ENCODE data around the gene CYP3A5. TPM values are rescaled to one million over a fixed set of nuclear protein-coding genes. Genes with fewer than 3 reads are reported as not detected.
"Not testable (repeated sequence)": the region's sequence is repeated elsewhere in the genome, so short reads cannot be mapped to it uniquely, and the experiment has no call there.

CYP3A5 gene
- total RNA-seq, 1 donor from 2014 or later: 4.6 TPM

DNA sequence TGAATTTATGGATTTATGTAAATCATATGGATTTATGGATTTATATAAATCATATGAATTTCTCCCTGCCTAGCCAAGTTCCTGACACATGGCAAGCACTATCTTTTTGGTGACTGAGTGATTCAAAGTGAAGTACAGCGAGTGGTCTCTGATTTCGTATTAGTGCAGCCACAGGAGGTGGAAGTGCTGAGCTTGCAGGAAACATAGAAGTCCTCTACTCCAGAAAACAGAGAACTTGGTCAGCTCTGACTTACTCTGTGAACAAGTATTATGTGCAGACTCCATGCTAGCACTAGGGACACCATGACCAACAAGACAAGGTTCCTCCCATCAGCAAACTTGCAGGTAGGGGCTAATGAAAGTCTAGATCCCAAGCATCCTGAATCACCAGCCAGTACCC is 28.5 kb downstream of the CYP3A5 start:
- DNase-seq (ENCODE audit: low spot score): no peak
- no peak for ATAC-seq
- intact Hi-C loops (cut with DNase I): no loop called here

DNA sequence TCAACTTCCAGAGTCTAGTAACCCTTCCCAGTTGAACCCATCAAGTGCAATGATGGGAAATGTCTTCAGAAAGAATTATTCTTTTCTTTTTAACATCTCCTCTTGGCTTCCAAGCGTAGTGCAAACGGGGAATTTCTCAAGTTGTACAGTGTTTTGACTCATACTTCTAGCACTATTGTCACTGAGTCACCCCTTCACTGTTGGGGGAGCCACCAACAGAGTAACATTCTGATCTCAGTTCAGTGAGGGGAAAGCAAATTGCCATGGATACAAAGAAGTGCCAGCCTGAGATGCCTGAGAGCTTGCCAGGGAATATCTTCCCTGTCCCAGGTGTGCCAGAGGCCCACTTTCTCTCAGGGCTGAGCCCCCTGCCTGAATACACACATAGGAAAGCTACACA is 31.0 kb downstream of the CYP3A5 start:
- DNase-seq (ENCODE audit: low spot score) (no peak), ATAC-seq (no peak)
- intact Hi-C loops (cut with DNase I): no loop called here

DNA sequence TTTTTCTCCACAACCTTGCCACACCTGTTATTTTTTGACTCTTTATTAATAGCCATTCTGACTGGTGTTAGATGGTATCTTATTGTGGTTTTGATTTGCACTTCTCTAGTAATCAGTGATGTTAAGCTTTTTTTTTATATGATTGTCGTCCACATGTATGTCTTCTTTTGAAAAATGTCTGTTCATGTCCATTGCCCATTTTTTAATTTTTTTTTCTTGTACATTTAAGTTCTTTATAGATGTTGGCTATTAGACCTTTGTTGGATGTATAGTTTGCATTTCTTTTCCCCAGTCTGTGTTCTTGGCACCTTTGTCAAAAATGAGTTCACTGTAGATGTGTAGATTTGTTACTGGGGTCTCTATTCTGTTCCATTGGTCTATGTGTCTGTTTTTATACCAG is 34.2 kb downstream of the CYP3A5 start:
- intact Hi-C loops (cut with DNase I): no loop called here
- no peak for ATAC-seq
- DNase-seq (ENCODE audit: low spot score): no peak

DNA sequence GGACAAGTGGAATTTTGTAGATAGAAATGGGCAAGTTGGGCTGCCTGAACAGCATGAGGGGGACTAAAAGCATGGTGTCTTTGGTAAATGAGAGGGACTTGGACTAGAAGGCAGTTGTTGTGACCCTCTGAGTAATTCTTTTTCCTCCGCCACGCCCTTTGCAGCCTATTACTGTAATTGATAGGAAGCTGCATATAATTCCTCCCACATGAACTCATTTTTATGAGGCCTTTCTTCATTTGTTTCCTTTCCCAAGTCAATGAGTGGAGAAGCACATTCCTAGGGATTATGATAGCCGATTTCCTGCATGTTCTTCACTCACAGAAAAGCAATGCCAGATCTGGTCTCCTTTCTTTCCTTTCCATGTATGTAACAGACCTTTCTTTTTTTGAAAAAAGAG is 35.4 kb downstream of the CYP3A5 start:
- no peak for DNase-seq (ENCODE audit: low spot score)
- intact Hi-C loops (cut with DNase I): no loop called here
- ATAC-seq: no peak

DNA sequence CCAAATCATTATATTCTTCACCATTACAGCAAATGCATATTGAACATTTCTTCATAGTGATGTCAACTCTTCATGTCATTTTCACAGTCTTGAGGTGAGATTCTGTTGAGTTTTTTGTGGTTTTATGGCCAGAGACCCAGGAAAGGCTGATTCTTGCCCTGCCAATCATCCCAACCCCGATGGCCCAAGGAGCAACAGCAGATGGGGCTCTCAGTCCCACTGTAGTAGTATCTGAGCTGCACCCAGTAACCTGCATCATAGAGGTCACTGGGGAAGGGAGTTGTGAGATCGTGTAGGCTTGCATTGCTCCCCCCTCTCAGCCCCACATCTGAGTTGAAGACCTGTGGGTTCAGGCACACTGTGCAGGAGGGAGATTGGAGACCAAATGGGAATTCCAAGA is 36.3 kb downstream of the CYP3A5 start:
- ATAC-seq (no peak), DNase-seq (ENCODE audit: low spot score) (no peak)
- intact Hi-C loops (cut with DNase I): no loop called here

DNA sequence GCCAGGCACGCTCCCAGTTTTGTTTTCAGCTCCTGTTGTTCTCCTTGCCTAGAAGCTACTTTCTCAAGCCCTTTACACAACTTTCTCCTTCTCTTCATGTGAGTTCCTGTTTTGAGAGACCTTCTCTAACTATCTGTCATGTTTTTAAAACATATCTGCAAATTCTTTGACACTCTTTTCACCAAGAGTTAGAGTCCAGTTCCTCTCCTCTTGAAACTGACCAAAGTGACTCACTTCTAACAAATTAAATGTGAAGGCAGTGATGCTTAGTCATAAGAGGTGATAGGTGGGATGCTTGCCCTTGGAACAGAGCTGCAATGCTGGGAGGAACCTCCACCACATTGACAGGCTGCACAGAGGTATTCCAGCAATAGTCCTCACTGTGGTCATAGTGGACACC is 37.8 kb downstream of the CYP3A5 start:
- ATAC-seq: no peak
- intact Hi-C loops (cut with DNase I): no loop called here
- DNase-seq (ENCODE audit: low spot score): no peak

DNA sequence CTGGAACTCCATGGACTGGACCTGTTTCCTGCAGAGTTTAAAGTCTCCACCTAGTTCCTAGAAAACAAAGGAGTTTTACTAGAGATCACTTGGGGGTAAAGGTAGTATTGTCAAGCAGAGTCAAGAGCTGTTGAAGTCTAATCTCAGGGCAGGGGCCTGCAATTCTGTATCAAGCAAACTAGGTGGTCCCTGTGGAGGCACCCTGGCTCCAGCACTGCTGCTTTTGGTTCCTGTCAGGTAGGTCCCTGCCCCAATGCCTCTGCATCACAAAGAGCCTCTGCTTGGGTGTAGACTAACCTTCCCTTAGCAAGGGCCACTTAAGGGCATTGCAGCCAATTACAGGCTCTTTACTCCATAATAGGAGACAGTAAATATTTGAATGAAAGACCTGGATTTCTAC is 40.5 kb downstream of the CYP3A5 start:
- intact Hi-C loops (cut with DNase I): no loop called here
- ATAC-seq (no peak), DNase-seq (ENCODE audit: low spot score) (no peak)

DNA sequence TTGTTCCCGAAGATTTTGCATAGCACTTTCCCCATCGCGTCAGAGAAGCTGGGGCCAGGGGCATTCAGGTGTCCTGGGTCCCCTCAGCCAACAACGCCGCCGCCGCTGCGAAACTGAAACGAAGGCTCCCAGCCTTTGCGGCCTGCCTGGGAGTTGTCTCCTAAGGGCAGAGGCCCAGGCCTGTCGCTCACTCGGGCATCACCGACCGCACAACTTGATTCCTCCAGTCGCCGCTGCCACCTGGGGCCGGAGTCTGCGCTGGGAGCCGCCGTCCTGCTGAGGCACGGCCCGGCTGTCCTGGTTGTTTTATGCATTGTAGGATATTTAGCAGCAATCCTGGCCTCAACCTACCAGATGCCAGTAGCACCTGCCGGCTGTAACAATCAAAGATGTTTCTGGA is 41.1 kb downstream of the CYP3A5 start:
- no peak for ATAC-seq
- intact Hi-C loops (cut with DNase I): no loop called here
- no peak for DNase-seq (ENCODE audit: low spot score)

DNA sequence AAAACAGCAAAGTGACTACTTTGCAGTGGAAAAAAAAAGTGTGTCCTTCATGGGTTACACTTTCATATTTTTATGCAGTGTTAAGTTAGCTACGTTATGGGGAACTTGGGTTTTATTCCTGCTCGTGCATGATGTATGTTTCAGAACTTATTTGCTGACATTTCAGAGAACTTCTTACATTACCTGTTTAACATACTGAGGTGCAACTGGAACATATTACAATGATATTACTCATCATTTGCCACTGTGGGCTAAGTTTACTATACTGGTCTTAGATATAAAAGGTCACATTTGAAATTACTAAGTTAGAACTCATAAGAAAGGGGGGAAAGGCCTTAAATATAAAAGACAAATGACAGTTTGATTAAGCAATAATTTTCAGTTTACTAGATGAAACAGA is 42.4 kb downstream of the CYP3A5 start:
- DNase-seq (ENCODE audit: low spot score); intact Hi-C loops (cut with DNase I); ATAC-seq: not testable (repeated sequence)

DNA sequence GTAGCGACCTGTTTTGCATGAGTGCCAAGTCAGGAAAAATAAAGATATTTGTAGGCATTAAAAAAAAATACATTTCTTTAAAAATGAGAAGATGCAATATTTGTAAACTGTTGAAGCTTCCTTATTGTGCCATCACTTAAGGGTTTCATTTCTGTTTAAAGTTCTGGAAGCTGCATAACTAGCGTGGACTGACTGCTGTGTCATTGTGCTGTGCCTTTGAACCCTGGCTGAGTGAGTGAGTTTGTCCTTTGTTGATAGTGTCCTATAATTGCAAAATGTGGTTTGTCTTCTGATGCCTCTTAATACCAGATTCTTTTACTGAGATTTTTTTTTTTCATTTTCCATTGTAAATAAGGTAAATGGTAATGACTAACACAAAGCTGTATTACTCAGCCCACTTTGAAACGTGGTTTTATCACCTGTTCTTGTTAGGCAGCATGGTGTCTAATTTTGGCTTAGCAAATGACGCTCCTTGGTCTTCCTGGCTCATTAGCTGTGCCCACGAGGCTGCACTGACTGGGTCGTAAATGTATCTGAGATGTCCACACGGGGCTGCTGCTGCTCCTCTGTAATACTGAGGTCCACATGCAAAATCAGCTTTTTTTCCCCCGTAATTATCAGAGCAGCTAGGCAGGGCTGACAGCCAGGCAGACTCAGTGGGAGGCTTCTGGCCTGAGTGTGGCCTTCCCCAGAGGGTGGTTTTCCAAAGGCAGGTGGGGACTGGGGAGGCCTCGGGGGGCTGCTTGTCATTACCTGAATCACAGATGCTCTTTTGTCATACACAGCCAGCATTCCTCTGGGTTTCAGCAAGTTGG is 48.3 kb downstream of the CYP3A5 start:
- DNase-seq (ENCODE audit: low spot score) (no peak), ATAC-seq (peak; percentile 80)
- intact Hi-C loops (cut with DNase I): no loop called here

DNA sequence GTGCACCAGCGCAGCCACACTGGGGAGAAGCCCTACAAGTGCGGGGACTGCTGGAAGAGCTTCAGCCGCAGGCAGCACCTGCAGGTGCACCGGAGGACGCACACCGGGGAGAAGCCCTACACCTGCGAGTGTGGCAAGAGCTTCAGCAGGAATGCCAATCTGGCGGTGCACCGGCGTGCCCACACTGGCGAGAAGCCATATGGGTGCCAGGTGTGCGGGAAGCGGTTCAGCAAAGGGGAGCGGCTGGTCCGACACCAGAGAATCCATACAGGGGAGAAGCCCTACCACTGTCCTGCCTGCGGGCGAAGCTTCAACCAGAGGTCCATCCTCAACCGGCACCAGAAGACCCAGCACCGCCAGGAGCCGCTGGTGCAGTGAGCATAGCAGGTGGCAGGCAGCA is 50.2 kb downstream of the CYP3A5 start:
- DNase-seq (ENCODE audit: low spot score) (no peak), ATAC-seq (no peak)
- intact Hi-C loops (cut with DNase I): no loop called here

DNA sequence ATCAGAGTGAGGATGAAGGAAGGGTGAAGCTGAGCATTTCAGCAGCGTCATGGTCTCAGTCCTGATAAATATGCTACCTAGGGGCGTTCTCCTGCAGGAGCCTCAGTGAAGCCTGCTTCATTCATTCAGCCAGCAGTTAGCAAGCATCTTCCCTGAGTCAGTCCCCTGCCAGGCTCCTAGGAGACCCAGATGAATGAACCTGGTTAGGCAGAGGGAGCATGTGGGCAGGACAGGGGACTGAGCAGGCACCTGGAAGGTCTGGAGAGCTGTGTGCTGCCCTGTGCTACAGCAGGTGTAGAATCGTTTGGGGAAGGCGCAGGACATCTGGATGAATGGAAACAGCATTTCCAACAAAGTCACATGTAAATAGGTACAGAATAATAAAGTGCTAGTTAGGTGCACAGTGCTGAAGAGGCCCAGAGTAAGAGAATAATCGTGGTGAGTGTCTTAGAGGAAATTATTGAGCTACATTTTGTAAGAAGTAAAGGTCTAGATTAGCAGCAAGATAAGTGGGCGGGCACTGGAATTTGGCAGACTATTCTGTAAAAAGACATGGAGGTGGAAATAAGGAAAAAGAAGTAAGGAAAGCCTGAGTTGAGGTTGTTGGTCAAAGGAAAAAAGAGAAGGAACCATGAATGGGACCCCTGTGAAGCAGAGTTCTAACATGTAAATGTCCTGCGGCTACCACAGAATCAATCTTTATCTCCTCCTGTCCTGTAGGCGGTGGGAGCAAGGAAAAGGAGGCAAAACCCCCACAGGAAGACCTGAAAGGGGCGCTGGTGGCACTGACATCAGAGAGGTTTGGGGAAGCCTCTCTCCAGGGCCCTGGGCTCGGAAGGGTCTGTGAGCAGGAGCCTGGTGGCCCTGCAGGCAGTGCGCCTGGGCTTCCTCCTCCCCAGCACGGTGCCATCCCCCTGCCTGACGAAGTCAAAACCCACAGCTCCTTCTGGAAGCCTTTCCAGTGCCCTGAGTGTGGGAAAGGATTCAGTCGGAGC is 51.0 kb downstream of the CYP3A5 start:
- ATAC-seq: no peak
- intact Hi-C loops (cut with DNase I): no loop called here
- no peak for DNase-seq (ENCODE audit: low spot score)

DNA sequence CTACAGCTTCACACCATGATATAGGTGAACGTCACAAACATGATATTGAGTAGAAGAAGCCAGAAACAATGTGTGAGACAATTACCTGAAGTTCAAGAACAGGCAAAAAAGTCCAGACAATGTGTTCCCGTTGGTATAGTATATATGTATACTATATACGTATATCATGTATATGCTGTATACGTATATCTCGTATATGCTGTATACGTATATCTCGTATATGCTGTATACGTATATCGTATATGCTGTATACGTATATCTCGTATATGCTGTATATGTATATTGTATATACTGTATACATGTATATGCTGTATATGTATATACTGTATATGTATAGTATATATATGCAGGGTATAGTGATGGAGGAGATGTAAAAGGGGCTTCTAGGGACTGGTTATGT is 52.3 kb downstream of the CYP3A5 start:
- DNase-seq (ENCODE audit: low spot score) (no peak), ATAC-seq (no peak)
- intact Hi-C loops (cut with DNase I): no loop called here

DNA sequence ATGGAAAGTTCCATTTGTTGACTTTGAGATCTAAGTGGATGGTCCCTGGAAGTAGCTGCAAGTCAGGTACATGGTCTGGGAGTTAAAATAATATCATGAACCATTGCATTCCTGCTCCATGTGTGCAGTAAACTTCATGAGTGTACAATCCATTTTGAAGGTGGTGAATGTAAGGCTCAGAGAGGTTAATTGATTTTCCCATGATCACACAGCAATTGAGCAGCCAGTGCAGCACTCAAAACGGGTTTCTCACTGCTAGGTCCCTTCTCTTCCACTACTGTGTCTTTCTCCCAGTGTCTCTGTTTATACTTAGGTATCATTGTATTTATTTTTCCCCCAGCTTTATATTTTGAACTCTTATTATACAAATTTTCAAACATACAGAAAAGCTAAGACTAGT is 53.1 kb downstream of the CYP3A5 start:
- intact Hi-C loops (cut with DNase I): no loop called here
- DNase-seq (ENCODE audit: low spot score) (no peak), ATAC-seq (no peak)

DNA sequence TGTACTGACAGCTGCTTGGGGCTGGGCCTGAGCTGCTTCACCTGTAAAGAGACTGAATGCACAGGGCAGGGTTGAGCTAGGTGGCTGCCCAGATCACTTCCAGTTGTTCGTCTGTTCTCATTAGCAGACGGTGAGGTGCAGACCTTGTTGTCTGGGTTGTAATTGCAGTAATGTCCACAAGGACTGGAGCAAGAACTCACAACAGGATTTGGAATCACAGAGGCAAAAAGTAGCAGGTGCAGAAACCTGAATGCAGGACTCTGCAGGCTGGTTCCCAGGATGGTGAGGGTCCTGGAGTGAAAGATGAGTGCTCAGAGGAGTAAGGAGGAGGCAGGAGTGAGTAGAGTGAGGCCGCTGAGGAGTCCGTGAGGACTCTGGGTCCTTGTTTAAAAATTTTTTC is 53.8 kb downstream of the CYP3A5 start:
- DNase-seq (ENCODE audit: low spot score) (no peak), ATAC-seq (no peak)
- intact Hi-C loops (cut with DNase I): no loop called here

DNA sequence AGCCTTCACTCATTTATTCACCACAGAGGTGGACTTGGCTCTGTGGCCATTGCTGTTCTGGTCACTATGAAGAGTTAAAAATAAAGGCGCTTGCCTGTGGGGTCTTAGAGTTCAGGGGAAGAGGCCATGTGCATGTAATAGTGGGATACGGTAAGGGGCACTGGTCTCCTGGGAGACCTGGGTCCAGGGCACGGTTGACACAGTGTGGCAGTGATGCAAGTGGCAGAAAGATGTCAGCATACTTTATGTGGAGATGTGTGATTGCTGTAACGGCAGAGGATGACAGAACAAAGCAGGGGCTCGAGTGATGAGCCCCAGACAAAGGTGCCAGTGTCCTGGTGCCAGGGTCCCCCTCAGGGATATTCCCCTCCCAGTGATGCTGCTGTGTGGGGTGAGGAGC is 54.5 kb downstream of the CYP3A5 start:
- ATAC-seq (no peak), DNase-seq (ENCODE audit: low spot score) (no peak)
- intact Hi-C loops (cut with DNase I): no loop called here

DNA sequence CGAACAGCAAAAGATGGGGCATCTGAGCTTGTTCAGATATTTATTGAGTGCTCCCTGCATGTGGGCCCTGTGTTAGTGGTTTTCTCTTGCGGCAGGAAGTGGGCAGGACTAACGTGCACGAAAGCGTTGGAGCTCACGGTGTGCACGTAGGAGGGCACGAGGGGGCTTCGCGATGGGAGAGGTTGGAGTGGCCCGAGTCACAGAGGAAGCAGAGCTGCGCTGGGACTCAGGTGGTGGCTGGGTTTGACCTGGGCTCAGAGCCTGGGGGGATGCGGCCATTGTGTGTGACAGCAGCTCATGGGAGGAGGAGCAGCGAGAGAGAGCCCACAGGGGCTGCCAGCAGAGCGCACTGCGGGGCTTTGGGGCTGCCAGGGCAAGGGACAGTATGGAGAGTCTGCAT is 55.3 kb downstream of the CYP3A5 start:
- intact Hi-C loops (cut with DNase I): no loop called here
- ATAC-seq (peak; percentile 30), DNase-seq (ENCODE audit: low spot score) (no peak)

DNA sequence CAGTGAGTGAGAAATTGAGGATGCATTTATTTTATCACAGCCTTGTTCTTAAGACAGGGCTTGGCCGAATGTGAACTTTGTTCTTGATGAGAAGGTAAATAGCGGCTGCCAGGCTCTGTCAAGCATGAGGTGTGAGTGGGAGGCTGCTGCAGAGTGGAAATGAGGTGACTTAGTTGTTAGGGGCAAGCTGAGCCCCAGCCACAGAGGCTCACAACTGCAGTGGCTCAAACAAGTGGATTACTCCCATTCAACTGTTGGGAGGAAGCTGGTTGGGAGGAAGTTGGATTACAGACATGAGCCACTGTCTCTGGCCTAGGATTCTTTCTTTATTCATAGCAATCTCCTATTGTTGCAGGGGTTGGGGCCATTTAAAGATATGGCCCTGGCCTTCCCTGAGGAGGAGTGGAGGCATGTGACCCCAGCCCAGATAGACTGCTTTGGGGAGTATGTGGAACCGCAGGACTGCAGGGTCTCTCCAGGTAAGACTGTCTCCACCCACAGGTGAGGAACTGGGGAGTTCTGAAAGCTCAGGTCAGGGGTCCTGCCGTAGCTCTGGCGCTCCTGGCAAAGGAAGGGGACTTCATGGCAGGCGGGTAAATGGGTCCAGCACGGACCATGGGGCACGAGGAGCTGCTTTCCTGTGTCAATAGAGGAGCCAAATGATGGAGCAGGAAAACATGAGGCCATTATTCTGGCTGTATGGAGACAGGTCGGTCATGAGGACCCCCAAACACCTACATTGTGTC is 55.9 kb downstream of the CYP3A5 start:
- intact Hi-C loops (cut with DNase I): no loop called here
- ATAC-seq (no peak), DNase-seq (ENCODE audit: low spot score) (no peak)

DNA sequence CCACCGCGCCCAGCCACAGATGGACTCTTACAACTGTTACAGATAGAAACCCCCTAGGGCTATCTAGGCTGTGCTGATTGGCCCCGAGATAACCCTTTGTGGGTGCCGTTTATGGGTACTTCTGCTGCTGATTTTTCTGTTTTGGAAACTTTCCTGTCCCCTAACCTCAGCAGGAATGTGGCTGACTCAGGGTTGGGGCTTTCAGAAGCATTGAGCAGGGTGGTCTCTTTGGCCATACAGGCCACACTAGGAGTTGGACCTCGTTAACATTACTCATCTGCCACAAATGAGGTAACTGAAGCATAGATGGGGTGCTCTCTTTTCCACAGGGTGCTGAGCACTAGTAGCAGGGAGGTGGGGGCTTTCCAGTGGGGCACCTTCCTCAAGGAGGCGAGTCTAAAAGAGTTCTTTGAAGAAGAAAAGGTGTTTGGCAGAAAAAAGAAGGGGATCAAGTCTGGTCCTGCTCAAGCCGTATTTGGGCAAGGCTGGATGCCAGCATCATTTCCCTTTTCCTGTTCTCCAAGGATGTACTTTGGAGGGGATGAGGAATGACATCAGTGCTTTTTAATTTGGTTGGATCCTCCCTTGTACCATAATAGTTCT is 56.6 kb downstream of the CYP3A5 start:
- ATAC-seq: no peak
- DNase-seq (ENCODE audit: low spot score): no peak
- intact Hi-C loops (cut with DNase I): no loop called here

All from sciatic nerve (tissue), 2 donors.